Hematopoietic multipotent progenitor cell treated with erythropoietin and hydrocortisone succinate and interleukin-3 and kit ligand, for 8 days (in vitro differentiated cells): ENCODE results near the gene YIF1A.
A peak's percentile ranks its signal among the peaks of the same experiment; 100 is the strongest.

ENCODE experiments used
- DNase-seq: peaks from one replicate; pipeline ENCODE4 v3.0.0-alpha.2; 2015

The YIF1A gene, protein sequence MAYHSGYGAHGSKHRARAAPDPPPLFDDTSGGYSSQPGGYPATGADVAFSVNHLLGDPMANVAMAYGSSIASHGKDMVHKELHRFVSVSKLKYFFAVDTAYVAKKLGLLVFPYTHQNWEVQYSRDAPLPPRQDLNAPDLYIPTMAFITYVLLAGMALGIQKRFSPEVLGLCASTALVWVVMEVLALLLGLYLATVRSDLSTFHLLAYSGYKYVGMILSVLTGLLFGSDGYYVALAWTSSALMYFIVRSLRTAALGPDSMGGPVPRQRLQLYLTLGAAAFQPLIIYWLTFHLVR

DNA sequence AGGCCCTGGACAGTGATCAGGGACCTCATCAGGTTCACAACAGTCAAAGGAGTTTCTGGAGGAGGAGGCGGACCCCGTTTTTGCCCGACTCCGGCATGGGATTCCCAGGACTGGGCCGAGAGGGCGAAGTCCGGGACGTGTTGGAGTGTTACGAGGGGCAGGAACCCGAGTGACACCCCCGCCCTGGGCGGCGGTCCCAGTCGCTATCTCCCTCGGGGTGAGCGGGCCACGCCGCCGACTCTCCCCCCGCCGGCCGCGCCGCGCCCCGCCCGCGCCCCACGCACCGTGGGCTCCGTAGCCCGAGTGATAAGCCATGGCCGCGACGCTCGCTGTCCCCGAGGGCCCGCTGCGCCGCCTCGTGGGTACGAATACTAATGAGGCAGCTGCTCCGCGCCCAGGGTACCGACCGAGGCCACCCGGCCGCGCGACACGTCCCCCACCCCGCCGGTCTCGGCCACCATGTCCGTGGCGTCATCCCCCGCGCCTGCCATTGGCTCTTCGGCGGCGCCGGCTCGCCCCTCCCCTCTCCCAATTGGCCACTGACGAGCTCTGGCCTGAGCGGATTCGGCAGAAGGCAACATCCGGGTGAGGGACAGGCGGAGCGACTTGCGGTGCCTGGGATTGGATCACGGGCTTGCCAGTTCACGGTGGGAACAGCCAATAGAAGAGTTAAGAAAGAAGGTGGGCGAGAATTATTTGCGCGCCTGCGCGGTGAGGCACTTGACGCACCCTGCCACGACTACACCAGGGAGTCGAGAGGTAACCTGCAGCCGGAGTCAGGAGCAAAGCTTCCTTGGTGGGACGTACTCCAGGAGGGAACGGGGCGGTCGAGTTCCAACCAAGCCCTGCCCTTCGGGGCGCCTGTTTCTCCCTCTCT is at the start of gene YIF1A:
Gene YIF1A (minus strand): TSS at position 473 of the 877 bp plus-strand sequence. CDS start 158 bp downstream, at position 315.
- DNase-seq = peak; percentile 99

DNA sequence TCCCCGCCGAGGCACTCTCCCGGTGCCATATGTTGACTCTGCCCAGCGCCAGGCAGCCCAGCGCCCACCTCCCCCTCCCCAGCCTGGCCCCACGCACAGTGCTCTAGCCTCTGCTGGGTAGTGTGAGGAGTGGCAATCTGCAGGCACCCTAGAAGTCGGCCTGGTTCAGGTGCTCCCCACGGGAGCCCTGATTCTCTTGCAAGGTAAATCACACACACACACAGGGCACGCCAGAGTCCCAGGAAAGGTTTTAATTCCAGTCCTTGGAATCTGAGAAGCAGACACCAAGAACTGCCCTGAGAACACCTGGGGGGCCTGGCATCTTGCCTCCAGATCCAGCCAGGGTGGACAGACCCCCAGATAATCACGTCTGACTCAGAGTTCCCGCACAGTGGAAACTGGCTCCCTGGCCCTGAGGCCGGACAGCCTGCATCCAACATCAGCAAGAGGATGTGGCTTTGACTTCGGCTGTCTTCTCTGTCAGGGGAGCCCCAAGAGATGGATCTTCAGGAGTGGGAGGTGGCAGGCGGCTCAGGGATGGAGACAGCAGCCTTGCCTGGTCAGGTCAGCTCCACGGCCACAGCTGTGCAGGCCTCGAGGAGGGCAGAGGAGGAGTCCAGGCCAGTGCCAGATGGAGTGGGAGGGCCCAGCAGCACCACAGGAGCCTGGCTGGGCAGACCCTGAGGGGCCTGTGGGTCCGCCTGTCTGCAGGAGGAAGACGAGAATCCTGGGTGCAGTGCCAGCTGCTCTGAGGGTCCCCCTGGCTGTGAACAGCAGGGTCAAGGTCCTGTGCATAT is 48.4 kb upstream of the YIF1A start:
- no peak for DNase-seq

DNA sequence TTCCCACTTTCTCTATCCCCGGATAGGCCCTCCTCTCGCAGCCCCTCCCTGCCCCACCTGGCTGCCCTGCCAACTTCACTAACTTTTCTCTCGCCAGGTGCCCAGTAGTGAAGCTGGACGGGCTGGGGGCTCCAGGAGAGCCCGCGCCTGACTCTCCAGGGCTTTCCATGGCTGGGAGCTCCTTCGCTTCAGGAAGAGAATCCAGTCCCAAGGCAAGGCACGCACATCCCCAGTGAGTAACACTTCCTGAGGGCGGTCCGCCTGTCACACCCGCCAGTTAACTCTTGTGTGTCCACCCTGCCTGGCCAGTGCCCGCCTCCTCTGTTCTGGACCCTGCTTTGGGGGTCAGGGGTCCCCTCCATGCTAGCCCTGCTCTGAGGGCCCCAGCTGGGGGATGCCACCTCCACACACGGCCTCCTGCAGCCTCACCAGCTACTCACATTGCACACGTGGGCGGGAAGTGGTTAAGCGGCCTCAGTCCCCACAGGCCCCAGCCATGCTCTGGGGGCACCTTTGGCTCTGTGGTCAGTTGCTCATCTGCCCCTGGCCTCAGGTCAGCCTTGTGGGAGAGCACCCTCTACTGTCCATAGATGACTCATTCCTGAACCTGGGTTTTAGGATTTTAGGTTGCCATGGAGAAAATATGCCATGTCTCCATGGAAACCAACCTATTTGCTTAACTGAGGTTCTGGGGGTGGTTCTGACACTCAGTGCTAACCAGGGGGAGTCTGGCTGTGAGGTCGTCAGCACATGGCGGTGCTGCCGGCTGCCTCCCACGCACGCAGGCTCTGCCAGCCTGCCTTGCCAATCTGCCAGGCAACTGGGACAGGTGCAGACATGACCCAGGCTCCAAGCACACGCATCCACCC is 47.5 kb upstream of the YIF1A start, which contains the start of gene RIN1:
Gene RIN1 (minus strand): TSS at position 201 of the 869 bp plus-strand sequence. CDS start 32 bp downstream, at position 169.
- DNase-seq = peak; percentile 49

DNA sequence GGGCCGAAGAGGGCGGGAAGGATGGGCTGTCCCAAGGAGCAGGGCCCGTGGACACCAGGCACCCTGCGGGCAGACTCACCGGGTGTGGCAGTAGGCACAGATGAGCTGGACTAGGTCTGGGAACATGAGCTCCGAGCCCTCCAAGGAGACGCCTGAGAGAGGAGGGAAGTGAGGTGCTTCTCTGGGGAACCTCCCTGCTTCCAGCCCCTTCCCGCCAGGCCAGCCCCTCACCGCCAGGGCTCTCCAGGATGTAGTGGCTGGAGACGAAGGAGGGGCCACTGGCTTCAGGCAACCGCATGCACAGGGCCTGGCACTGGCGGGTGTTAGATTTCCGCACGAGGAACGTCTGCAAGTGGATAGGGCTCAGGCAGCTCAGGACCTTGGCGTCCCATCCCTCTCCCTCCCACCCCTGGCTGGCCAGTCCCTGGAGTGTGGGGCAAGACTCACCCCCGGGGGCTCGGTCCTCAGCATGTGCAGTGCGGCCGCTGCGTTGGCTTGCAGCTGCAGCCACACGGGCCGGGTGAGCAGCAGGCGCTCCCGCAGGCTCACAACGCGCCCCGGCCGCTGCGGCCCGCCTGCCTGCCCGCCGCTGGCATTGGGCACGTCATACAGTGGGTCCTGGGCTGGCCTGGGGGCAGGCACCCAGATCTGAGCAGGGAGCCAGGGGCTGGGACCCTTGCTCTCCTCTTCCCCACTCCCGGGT is 46.7 kb upstream of the YIF1A start:
- no peak for DNase-seq

DNA sequence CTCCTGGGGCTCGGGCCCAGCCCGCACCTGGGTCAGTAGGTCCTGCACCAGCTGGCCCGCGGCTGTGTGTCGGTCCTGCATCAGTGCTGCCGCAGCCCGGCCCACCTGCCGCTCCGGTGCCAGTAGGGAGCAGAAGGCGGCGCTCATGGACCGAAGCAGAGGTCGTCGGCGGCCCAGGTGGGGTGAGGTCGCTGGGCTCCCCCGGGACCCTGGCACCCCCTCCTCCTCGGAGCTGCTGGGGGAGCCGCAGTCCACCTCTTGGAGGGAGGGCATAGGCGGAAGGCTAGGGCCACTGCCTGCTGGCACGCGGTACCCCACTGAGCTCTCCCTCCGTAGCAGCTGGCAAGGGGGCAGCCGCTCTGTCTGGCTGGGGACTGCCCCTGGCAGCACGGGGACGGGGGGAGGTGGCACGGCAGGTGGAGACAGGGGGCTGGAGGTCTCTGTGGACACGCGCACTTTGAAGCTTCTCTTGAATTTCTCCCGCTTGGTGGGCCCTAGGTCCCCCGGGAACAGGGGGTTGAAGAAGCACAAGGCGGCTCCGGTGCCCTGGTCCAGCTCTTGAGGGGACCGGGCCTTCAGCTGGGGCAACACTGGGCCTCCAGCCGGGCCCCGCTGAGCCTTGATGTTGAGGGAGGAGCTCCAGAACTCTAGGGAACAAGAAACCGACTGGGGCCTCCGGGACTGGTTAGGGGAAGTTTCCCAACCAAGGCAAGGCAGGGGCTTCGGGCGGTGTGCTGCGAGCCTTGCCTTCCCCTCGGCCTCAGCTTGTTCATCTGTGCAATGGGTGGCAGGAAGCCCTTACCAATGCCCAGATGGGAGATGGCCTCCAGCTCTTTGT is 45.9 kb upstream of the YIF1A start:
- no peak for DNase-seq

DNA sequence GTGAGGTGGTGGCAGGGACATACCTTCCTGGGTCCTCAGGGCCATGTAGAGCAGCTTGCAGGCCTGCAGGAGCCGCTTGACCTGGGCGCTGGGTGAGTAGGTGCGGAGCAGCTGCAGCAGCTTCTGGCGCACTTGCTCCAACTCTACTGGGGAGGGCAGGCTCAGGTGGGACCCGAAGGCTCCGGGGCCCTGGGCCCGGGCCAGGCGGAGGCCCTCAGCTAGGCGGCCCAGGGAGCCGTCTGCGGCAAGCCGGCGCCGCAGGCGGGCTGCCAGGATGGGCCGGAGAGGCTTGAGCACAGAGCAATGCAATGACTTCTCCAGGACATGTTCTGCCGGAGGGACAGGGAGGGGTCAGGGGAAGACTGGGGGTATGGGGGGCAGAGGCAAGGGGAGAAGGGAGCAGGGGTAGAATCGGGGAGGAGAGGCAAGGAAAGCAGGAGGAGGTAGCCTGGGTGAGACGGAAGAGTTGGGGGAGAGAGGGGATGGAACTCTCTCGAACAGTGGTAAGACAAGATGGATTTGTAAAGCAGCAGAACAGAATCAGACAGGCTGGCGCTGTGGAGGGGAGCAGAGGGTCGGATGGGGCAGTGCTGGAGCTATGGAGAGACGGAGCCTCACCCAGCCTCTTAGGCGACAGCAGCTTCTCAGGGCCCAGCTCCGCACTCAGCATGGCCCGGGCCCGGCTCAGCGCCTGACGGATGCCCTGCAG is 45.1 kb upstream of the YIF1A start:
- no peak for DNase-seq

DNA sequence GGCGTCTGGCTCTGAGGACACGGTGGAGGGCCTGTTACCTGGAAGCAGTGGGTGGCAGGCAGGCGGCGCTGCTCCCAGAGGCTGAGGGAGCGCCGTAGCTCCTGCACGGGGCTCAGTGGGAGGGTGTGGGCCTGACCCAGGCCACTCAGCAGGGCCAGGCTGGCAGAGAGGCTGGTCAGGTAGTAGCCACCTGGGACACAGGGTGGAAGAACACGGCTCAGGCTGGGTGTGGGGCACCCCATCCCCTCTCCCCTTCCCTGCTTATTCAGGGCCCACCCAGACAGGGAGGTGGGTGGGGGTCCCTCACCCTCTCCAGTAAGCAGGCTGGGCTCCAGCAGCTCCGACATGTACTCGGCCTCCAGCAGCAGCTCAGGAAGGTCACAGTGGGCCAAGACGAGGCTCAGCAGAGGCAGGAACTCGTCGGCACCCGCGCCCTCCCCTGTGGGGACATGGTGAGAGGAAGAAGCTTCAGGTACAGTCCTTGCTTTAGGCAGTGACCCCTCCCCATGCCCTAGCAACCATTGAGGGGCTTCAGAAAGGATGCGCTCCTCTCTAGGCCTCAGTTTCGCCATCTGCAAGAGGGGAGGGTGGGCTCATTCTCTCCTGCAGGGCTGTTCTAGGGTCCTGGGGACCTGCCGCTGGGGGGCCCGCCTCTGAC is 44.4 kb upstream of the YIF1A start:
- no peak for DNase-seq

DNA sequence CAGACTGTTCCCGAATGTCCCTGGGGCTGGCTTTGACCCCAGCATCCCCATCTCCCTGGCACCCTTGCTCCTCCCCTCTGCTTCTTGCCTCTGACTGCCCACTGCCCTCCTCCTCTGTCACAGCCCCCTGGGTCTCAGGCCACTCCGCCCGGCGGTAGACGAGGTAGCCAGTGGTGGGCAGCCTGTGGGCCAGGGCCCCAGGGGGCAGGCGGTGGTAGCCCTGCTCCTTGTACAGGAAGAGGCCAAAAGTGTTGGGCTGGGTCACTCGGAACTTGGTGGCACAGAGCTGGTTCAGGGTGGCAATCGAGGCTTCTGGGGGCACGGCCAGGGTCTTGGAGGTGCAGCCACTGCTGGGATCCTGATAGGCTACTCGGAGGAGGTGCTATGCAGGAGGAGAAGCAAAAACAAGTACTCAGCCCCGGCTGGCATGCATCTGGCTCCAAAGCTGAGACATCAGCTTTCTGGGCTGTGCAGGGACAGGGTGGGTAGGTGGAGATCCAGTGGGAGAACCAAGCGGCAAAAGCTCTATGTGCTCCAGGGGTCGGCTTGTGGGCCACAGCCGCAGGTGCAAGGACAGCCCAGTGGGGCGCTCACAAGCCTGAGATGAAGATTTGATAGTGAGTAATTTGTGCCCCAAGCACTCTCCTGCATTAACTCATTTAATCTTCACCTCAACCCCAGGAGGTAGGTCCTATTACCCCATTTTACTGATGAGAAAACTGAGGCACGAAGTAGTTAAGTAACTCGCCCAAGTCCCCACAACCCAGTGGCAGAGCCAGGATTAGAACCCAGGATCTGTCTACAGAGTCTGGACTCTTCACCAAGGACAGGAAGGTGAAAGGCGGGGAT is 43.7 kb upstream of the YIF1A start:
- DNase-seq = no peak

DNA sequence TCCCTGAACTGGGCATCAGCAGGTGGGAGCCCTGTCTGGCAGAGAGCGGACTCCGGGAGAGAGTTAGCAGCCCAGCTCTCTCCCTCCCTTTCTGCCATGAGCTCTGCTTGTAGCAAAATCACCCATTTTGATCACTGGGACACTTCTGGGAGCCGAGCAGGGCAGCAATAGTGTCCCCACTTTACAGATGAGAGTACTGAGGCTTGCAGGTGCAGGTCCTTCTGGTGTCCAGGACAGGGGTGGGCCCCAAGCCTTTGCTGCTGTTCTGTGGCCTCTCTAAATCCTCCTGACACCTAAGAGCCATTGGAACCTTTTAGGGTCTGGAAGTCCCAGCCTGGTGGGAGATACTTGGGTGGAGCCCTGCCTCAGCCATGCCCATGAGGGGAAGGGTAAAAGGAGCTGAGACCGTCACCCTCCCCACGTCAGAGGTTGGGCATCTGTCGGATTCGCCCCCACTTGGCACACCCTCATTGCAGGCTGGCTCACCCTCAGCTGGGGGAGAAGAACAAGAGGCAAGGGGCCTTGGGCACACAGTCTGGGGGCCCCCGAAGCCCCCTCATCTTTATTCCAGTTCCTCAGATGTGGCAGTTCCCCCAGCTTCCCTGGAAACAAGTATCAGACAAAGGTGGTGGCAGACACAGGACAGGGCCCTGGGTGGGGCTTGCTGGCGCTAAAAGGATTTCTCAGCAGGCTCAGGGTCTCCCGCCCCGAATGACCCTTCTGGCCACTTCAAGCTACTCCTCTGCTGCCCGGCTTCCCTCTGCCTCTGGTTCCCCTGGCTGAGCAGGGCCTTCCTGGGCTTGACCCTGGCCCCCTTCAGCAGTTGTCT is 42.8 kb upstream of the YIF1A start:
- DNase-seq = no peak

DNA sequence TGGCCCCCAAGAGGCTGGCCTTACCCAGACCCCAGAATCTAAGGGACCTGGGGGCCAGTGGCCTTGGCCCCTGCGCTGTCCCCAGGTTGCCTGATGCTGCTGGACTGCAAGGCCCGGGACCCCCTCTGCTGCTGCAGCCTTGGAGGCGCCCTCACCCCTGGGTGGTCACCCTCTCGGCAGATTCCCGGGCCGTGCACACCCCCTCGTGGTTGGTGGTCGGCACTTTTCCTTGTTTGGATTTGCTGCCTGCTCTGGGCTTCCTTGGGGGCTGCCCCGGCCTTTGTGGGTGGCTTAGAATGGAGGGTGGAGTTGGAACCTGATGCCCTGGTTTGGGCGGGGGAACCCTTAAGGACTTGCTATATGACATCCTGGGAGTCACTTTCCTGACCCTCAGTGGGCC is 42.0 kb upstream of the YIF1A start:
- no peak for DNase-seq

DNA sequence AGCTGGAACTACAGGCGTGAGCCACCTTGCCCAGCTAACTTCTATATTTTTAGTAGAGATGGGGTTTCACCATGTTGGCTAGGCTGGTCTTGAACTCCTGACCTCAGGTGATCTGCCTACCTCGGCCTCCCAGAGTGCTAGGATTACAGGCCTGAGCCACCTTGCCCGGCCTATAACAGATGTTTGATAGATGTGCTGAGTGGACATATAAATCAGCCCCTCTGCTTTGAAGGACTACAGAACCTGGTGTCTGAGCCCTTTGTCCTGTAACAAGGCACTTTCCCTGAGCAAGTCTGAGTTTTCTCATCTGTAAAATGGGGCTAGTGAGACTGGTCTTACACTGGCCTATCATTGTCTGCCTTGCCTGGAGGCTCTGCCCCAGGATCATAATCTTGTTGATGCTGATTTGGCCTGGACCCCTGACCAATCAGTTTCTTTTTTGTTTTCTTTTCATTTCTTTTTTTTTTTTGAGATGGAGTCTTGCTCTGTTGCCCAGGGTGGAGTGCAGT is 40.3 kb upstream of the YIF1A start:
- no peak for DNase-seq

DNA sequence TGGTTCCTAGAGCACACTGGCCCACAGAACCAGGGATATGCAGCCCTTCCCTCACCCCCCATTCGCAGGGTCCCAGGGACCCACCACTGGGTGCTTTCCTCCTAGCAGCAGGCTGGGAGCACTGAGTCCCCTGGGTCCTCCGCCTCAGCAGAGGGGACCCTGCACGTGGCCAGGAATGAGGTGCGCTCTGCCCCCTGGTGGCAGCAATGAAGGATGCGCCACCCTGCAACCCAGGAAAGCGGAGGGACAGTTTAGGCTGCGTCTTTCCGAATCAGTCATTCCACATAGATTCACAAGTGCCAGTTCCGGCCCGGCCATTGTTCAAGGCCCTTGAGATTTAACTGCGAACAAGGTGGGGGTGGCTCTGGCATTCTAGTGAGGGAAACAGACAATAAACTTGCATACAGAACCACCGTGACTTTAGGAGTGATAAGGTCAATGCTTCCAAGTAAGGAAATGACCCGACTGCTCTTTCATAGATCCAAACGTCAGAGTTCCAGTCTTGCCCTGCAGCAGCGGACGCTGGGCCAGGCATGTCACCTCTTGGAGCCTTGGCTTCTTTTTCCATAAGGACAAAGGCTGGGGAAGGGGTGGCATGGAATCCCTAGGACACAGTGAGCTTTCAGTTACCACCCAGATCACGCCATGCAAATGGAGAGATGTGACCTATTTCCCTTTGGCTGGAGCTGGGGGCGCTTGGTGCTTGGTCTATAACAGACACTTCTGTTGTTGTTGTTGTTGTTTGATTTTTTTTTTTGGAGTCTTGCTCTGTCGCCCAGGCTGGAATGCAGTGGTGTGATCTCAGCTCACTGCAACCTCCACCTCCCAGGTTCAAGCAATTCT is 39.6 kb upstream of the YIF1A start:
- peak; percentile 79 for DNase-seq

DNA sequence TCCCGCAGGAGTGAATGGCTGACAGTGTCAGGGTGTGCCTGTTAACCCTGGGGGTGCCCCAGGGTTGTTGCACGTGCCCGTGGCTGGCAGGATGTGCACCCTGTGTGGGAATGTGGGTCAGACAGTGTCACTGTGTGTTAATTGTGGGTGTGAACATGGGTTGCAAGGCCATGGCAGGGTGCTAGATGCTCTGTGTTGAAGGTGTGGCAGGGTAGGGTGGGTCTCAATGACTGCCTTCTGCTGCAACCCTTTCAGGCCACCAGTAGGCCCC is 39.0 kb upstream of the YIF1A start:
- no peak for DNase-seq

DNA sequence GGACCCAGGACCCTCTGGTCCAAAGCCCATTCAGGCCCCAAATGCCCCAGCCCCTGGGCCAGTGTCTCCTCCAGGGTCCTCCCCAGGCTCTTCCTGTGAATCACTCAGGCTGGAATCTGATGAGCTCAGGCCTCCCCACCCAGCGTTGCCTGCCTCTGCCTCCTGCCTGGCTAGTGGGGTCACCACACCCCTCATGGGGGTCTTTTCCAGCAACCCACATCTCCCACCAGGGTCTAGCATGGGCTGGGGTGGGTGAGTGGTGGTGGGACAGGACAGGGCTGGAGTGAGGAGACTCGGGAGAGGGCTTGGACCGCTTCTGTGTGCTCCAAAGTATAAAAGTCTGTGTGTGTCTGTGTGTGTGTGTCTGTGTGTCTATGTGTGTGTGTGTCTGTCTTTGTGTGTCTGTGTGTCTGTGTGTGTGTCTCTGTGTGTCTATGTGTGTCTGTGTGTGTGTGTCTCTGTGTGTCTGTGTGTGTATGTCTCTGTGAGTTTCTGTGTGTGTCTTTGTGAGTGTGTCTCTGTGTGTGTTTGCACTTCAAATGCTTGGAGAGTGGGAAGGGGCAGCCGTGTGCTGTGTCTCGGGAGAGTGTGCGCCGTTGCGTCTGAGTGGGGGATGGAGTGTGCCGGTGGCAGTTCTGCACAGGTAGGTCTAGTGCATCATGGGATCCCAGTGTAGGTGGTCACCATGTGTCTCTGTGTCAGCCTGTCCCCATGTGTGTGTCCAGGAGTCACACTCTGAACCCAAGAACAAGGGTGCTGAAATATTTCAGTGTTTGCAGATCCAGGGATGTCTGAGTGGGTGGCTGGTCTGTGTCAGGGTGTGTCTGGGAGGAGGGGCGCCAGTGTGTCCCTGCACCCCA is 38.5 kb upstream of the YIF1A start:
- no peak for DNase-seq
